Left renal pelvis (tissue), 4 donors: ENCODE measurements around the gene GGACT. TPM values are rescaled to one million over a fixed set of nuclear protein-coding genes. Genes with fewer than 3 reads are reported as not detected.

ENCODE experiments used
- DNase-seq, 4 donors: peaks; one replicate each; pipeline ENCODE4 v3.0.0-alpha.2; 2013; ENCODE audit warnings: low read depth in 4 of 4, low spot score in 3 of 4
- polyA plus RNA-seq, 4 donors: library from polyadenylated mRNA; unstranded; fragments of 120-200 nt; gene quantifications; one replicate each; pipeline ENCODE4 v1.2.1, GENCODE V29; 2013; ENCODE audit not compliant: insufficient read length in 4 of 4

GGACT gene
- polyA plus RNA-seq, 4 donors, result 3.1 to 5.5 (median 4.2) TPM

DNA sequence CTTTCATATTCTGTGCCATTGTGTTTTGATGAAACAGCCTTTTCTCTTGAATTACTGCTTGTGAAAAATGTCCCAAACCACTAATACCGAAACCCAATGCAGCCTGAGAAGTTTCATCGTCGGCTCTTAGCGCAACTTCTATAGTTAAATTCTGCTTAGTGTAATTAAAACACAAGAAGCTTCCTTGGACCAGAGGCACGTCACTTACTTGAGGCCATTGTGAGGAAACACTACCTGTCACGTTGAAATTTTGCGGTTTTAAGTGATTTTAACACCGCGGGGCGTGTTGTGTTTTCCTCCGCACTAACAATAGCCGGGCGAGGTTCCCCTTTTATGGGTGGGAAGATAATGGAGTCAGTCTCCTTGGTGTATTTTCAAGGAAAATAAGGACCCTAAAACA is 70.9 kb downstream of the GGACT start:
- no peak for DNase-seq

DNA sequence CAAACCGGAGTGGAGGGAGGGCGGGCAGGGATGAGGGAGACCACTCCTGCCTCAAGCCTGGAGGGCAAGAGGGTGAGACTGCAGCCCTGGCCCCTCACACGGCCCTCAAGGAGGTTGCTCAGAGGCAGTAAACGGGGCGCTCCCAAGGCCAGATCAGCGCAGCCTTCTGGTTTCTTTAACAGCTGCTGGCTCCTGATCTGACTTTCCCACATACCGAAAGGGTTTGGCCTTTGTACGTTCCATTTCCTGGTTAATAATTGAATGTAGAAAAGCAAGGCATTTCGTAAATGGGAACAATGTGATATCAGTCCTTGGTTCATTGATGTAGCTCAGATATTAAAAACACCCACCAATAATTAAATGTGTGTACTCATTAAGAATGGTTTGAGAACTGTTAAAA is 71.5 kb downstream of the GGACT start:
- no peak for DNase-seq

DNA sequence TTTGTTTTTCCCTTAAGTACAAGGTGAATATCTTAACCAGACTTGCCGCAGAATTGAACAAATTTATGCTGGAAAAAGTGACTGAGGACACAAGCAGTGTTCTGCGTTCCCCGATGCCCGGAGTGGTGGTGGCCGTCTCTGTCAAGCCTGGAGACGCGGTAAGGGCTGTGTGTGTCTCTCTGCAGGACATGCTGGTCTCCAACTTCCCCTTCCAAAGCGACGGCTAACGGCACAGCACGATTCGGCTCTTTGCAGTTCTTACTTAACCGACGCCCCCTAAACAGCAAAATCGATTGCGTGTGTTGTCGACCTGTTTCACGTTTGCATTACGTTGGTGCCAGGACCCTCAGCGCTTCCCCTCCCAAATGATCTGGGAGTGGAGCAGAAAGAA is 73.2 kb downstream of the GGACT start:
- no peak for DNase-seq

DNA sequence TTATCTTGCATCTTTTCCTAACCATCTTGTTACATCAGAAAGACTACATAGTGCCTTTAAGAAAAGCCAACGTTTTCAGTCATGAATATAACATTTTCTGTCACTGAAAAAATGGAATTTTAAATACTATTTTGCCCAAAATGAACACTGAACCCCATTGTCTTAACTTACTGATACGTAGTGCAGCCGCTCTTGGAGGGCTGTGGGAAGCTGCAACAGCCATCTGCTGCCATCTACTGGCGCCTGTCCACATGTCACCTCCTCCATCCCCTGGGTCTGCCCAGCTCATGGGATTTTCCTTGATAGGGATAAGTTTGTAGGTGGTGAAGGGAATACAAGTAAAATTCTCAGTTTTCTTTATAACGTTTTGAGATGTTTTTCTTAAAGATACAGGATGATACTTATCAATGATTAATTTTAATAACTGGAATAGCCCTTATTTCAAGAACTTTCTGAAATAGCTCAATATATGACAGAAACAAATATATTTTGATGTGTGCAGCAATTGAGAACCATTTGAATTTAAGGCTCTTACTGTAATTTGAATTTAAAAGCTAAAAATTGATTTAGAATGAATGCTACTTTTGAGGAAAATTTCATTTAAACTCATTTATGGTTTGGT is 73.7 kb downstream of the GGACT start:
- peak in 1 of 4 donors; percentile 63 for DNase-seq

DNA sequence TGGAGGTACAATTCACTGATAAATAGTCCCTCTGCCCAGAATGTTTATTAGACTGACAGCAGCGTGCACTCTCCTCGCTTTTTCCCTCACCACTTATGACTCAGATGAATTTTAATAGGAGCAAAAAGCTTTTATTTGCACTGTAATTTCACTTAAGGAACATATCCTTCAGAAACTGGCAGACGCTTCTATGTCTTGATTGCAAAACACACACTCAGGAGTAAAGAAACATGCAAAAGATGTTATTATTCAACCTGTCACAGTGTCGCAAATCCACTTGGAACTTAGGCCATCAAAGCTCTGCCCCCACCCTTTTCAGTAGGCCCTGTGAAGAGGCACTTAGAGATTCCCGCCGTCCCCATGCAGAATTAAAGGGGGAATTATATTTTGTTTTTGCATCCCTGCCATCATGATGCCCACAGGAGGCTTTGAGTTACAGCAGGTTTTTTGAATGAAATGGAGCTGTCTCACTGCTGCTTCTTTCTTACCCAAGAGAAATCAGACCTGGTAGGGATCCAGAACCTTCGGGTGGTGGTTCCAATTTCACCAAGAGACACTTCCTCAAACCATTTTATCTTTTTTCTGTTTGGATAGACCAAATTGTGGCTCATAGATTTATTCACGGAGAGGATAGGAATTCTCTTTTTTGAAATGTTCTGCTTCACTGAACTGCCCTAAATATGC is 74.5 kb downstream of the GGACT start:
- no peak for DNase-seq

DNA sequence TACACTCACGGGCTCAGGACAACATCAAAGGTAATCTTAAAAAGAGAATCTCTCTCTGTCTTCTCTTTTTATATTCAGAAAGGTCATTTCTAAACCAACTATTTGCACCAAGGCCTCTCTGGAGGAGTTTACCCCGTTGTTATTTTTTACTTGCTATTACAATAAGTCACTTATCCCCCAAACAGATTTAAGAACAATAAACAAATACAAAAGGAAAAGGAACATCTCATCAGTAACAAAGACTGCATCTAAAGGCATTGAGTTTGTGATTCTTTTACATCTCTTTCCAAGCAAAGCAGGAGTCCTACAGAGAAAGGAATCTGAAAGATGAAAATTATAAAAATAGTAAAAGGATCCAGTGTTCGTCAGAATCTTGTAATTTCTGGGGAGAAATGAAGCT is 75.4 kb downstream of the GGACT start:
- no peak for DNase-seq

DNA sequence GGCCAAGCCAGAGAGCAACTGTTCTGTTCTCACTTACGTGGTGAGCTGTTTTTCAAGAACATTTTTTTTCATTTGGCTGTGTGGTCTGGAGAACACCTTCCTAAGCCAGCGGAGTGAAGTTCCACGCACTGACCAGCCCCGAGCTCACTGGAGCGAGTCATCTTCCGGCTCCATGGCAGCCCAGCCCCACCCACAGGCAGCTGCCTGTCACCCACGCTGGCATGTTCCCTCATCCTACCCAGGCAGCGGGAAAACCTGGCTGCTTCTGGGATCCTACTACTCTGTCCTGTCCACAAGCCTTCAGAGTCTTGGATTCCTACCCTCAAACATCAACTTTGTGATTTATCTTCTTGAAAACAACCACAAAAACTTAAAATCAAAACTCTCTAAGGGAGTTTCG is 76.2 kb downstream of the GGACT start:
- DNase-seq, result no peak

DNA sequence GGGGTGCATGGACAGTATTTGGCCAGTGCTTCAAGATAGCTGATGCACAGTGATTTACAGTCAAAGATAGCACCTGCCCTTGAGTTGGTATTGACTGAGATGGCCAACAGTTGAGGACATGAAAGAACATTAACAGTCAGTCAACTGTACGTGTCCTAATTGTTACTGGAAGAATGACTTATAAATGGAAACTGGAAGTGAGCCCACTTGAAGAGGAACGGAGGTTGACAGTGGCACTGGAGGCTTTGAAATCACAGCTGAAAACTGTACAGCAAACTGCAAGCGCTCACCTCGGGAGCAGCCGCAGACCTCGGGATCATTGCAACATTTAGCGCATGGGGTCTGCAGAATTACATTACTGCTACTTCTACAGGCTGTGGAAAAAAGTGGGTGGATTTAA is 77.1 kb downstream of the GGACT start:
- DNase-seq, result no peak

DNA sequence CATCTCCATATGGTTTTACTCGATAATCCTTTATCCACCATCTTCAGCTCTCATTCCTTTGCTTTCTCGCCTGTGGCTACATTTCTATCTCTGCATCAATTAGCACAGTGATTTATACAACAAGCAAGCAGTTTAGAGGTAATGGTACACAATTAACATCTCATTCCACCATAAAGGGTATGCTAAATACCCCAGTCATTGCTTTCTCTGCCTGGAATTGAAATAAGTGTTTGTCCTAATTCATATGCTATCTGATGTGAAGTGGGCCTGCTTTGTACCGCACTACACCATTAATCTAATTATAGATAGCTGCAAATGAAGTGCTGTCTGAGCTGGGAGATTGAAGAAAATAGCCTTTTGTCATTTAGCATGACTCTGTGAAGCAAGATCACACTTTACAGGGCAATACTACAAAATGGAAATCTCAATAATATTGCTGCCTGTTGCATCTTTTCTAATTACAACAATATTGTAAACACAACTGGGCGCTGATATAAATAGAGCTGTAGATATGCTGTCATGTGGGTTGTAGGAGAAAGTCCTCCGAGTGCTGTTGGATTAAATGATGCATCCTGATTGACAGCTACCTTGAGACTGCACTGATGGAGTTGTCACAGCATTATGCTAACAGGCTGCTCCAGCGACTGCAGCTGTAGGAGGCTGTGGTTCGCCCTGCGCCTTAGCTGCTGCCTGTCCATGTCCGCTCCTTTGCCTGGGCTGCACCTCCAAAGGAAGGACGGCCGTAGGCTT is 78.2 kb downstream of the GGACT start:
- no peak for DNase-seq

DNA sequence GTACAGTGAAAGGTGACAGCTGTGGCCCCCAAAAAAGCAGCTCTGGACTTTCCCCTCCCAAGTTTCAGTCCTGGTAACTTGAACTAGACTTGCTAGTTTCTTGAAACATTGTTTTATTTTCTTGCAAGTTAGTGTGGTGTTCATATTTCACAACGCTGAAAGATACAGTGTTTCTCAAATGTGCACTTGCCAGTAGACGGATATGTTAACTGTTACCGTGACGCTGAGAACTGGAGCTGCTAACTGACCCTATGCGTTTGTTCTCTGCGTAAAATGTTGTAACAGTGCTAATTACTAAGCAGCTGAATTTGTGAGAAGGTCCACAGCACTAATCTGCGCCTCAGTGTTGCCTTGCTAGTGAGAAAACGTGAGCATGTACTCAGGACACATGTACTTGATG is 79.6 kb downstream of the GGACT start:
- DNase-seq, result no peak

DNA sequence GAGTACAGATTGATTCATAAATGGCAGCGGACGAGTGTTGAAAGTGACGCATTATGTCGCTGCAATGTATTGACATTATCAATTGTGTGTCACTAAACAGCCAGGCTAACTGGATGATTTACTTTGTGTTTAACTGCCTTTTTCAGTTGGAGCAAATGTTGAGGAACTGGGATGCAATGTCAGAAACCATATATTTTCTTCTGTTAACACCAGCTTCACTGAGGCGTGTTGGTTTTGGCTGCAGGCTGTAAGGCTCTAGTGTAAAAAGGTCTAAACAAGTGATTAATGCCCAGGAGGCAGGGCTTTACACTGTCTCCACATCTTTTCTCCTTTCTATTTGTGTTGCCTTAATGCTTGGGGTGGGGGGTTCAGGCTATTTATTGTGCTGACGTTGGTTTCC is 80.1 kb downstream of the GGACT start:
- no peak for DNase-seq

DNA sequence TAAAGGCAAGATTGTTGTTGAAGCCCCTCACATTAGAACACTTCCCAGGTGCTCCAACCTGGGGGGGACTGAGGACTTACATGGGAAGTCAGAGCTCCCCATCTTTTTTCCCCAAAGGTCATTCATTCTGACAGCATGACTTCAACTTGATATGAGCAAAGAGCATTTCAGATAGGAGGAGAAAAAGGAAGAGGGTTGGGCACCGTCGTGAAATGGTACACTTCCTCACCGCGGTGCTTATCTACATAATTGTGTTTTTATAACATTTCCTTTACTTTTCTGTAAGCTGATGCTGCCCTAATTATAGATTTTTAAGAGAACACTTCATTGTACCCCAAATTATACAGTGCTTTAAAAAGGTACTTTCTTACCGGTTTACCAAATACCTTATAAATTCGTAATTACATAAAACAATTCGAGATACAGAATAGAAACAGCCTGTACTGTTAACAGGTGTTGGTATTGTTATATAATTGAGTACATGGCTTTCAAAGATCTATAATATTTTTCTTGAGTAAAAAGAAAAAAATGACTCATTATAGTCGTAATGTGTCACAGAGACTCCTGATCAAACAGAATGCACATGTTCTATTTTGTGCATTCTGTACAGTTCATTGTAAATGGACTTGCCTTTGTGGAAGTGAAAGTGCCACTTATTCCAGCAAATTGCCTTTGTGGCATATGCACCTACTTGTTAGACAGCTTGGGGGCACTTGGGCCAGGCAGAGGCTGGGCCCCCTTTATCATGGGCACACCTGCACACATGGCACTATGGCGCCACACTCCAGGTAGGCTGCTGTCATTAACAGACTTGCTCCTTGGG is 81.8 kb downstream of the GGACT start:
- no peak for DNase-seq

DNA sequence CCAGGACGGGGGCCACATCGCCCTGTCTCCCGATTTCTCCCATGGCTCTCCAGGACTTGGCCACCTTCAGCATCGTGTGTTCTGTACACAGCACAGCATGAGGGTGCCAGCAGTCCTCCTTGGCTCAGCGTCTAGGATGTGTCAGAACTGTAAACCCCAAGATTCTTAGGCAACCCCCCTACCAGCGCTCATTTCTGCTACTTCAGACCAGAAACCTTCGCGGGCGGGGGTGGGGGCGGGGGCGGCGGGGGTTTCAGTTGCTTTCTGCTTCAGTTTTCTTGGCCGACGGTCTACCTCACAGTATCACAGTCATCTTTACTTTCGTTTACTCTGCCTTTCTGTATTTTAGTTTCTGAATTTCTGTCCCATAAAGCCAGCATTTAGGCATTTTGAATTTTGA is 82.4 kb downstream of the GGACT start:
- no peak for DNase-seq

DNA sequence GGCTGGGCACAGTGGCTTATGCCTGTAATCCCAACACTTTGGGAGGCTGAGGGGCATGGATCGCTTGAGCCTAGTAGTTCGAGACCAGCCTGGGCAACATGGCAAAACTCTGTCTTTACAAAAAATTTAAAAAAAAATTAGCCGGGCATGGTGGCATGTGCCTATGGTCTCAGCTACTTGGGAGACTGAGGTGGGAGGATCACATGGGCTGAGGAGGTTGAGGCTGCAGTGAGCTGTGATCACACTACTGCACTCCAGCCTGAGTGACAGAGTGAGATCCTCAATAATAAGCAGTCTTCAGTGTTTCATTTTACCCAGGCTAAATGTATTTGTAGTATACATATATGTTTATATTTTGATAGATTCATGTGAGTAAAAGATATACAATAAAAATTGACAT is 85.0 kb downstream of the GGACT start:
- DNase-seq, result no peak

DNA sequence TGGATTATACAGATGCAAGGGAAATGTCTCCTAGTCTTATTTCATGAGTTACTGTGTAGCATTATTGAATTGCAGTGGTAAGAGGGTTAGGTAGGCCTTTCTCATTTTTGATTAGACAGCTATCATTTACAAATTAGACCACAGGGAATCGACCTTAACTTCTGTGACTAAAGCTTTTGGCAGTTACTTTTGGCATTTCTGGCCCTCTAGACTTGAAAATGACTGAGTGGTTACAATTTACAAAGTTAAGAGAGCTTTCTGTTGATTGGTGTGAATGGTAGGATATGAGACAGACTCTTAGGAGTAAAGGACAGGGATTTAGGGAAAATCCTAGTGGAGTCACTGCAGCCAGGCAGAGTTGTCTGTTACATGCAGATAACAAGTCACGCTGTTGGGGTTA is 86.1 kb downstream of the GGACT start:
- no peak for DNase-seq

DNA sequence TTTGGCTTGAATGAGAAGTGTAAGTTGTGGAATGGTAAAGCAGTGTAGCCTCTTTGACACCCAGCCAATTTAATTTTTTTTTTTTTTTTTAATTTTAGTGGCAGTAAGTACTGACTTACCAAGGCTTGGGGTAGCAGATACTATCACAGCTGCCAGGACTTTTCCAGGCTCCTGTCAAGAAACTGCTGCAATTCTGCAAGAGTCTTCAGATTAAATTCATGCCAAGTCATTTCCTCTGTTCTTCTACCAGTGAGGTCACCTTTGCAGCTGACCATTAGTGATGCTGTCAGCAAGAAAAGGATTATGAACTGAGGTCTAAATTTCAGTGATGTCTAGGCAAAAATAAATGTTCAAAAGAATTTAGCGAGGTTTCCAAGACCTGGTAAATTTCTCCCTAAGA is 91.2 kb downstream of the GGACT start:
- no peak for DNase-seq

DNA sequence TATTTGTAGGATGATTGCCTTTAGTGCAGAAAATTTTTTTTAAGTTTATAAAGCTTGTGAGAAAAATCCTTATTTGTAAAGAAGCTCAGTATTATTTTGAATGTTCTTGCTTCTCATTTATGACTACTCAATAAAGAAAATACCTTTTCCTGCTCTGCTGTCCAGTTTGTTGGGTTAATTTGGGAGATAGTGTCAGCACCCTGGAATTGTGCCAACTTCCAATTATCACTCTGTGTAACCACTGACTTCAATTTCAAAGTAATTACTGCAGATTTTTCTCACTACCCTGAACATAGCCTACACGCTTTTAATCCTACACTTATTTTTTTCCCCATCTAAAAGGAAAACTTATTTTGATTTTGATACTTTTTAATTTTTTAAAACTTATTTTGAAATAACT is 93.1 kb downstream of the GGACT start:
- DNase-seq, result no peak

DNA sequence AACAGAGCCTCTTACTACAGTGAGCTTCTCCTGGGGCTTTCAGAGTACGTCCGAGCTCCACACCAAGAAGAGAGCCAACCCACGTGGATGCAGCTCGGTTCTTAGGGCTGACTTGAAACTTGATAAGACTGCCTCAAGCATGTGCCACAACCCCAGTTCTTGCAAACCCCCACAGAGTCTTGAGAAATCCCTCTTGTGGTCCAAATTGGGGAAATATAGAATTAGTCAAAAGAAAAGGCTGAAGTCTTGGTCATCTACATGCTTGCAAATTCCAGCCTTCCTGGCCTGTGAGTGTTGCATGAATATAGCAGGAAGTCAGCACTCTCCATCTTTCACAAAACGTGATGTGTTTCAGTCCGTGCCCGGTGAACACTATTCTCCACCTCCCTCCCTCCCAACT is 95.2 kb downstream of the GGACT start:
- DNase-seq, result no peak

DNA sequence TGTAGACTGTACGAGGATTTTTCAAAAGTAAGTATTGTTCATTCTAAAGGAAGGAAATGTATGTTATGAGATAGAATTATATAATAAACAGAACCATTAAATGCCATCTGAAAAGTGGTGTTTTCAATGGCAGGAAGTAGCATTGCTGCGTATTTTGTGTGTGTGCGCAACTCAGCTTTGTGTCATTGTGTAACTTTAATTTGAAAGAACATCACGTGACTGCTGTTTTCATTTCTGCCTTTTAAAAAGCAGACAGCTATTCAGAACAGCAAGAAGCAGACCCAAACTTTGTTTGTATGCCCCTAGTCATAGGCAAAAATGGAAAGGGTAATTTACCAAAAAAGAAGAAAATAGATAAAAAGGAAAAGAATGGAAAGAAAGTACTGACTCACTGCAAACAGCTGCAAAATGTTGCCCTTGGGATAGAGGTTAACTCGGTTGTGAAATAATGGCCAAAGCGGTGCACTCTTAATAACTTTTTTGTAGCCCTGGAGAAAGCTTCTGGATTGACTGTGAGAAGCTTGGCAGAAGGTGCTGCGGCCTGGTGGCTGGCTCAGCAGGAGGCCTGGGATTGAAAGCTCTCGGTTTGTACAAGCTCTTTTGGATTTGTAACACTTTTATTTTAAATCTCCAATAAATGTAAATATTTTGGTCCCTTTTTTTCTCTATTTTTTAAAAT is 97.3 kb downstream of the GGACT start:
- no peak for DNase-seq

DNA sequence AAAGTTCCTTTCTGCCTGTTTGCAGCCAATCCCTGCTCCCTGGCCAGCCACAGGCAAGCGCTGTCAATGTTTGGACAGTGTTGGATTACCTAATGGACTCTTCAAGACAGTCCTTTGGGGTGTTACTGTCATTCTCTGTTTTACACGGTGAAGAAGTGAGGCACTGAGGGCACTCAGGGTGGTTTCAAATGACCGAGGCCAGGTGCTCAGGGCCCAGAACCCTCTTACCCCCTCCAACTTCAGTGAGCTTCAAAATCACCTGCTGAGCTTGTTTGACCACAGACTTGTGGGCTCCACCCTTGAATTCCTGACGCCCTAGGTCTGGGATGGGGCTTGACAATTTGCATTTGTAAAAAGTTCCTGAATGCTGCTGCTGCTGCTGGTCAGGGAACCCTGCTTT is 97.9 kb downstream of the GGACT start:
- no peak for DNase-seq

DNA sequence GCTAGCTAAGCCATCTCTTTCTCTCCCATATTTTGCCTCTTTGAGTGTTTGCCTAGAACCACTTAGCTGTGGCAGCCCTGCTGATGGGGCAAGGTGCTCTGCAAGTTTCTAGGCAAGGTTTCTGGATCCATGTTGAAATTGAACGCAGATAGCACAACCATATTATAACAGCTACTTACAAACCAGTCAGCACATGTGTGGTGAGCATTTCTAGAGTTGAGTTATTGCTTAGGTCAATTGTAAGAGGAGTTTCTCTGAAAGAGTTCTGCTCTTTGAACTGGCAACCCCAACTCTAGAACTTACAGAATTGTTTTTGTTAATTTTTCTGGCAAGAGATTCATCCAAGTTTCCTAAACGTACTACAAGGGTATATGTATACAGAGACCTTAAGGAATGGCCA is 103.3 kb downstream of the GGACT start:
- no peak for DNase-seq
